Endothelial cell (in vitro differentiated cells): ENCODE results near the gene WNT3A. TPM values are rescaled to one million over a fixed set of nuclear protein-coding genes. Genes with fewer than 3 reads are reported as not detected.

Experiments used
- DNase-seq: peaks from one replicate; pipeline ENCODE4 v3.0.0; 2021; ENCODE audit warnings: low spot score
- H3K27ac Mint-ChIP-seq: one replicate; pipeline ENCODE4 v1.8.0; 2021; ENCODE audit warnings: mixed read lengths, inconsistent platforms; ENCODE audit not compliant: unreplicated experiment
- H3K27me3 Mint-ChIP-seq: one replicate; pipeline ENCODE4 v1.8.0; 2021; ENCODE audit warnings: mild to moderate bottlenecking, moderate library complexity, mixed read lengths, inconsistent platforms; ENCODE audit not compliant: unreplicated experiment
- H3K36me3 Mint-ChIP-seq: one replicate; pipeline ENCODE4 v1.8.0; 2021; ENCODE audit warnings: mild to moderate bottlenecking, low read depth, mixed read lengths, inconsistent platforms; ENCODE audit not compliant: unreplicated experiment
- H3K4me1 Mint-ChIP-seq: one replicate; pipeline ENCODE4 v1.8.0; 2021; ENCODE audit warnings: mild to moderate bottlenecking, mixed read lengths, inconsistent platforms; ENCODE audit not compliant: unreplicated experiment
- H3K4me3 Mint-ChIP-seq: one replicate; pipeline ENCODE4 v1.8.0; 2021; ENCODE audit warnings: mild to moderate bottlenecking, mixed read lengths, inconsistent platforms; ENCODE audit not compliant: unreplicated experiment
- H3K9me3 Mint-ChIP-seq: one replicate; pipeline ENCODE4 v1.8.0; 2021; ENCODE audit warnings: mixed read lengths, inconsistent platforms; ENCODE audit not compliant: unreplicated experiment
- total RNA-seq: library from RNA; stranded (reverse); fragmentation: NEBNext Ultra II Directional; extraction: Animal tissue kit (Norgen Biotek cat#: 25700); gene quantifications from one replicate; pipeline ENCODE4 v1.2.1, GENCODE V29; 2021; ENCODE audit not compliant: unreplicated experiment
- TF ChIP-seq, protein P1 (sequence below): fragments of 200-600 bp; sonication (generic); IDR thresholded peaks from one replicate; pipeline ENCODE4 v1.5.0; 2021; ENCODE audit warnings: antibody characterized with exemption; ENCODE audit not compliant: unreplicated experiment

Gene WNT3A
- total RNA-seq, 1 donor from 2014 or later: not detected

DNA sequence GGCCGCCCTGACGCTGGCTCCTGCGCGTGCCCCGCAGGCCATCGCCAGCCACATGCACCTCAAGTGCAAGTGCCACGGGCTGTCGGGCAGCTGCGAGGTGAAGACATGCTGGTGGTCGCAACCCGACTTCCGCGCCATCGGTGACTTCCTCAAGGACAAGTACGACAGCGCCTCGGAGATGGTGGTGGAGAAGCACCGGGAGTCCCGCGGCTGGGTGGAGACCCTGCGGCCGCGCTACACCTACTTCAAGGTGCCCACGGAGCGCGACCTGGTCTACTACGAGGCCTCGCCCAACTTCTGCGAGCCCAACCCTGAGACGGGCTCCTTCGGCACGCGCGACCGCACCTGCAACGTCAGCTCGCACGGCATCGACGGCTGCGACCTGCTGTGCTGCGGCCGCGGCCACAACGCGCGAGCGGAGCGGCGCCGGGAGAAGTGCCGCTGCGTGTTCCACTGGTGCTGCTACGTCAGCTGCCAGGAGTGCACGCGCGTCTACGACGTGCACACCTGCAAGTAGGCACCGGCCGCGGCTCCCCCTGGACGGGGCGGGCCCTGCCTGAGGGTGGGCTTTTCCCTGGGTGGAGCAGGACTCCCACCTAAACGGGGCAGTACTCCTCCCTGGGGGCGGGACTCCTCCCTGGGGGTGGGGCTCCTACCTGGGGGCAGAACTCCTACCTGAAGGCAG, 52.3 kb downstream of the WNT3A start:
- peaks cover 21% of the 10 kb centered on the region for H3K27me3 Mint-ChIP-seq
- TF ChIP-seq, protein P1, sequence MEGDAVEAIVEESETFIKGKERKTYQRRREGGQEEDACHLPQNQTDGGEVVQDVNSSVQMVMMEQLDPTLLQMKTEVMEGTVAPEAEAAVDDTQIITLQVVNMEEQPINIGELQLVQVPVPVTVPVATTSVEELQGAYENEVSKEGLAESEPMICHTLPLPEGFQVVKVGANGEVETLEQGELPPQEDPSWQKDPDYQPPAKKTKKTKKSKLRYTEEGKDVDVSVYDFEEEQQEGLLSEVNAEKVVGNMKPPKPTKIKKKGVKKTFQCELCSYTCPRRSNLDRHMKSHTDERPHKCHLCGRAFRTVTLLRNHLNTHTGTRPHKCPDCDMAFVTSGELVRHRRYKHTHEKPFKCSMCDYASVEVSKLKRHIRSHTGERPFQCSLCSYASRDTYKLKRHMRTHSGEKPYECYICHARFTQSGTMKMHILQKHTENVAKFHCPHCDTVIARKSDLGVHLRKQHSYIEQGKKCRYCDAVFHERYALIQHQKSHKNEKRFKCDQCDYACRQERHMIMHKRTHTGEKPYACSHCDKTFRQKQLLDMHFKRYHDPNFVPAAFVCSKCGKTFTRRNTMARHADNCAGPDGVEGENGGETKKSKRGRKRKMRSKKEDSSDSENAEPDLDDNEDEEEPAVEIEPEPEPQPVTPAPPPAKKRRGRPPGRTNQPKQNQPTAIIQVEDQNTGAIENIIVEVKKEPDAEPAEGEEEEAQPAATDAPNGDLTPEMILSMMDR: no peak
- peaks cover 4% of the 10 kb centered on the region for H3K9me3 Mint-ChIP-seq
- peaks cover 5% of the 10 kb centered on the region for H3K36me3 Mint-ChIP-seq
- no peak for DNase-seq
- no peak overlapping the region for H3K27ac Mint-ChIP-seq
- peaks cover 3% of the 10 kb centered on the region for H3K4me1 Mint-ChIP-seq
- H3K4me3 Mint-ChIP-seq: no peak overlapping the region

DNA sequence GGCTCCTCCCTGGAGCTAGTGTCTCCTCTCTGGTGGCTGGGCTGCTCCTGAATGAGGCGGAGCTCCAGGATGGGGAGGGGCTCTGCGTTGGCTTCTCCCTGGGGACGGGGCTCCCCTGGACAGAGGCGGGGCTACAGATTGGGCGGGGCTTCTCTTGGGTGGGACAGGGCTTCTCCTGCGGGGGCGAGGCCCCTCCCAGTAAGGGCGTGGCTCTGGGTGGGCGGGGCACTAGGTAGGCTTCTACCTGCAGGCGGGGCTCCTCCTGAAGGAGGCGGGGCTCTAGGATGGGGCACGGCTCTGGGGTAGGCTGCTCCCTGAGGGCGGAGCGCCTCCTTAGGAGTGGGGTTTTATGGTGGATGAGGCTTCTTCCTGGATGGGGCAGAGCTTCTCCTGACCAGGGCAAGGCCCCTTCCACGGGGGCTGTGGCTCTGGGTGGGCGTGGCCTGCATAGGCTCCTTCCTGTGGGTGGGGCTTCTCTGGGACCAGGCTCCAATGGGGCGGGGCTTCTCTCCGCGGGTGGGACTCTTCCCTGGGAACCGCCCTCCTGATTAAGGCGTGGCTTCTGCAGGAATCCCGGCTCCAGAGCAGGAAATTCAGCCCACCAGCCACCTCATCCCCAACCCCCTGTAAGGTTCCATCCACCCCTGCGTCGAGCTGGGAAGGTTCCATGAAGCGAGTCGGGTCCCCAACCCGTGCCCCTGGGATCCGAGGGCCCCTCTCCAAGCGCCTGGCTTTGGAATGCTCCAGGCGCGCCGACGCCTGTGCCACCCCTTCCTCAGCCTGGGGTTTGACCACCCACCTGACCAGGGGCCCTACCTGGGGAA, 53.0 kb downstream of the WNT3A start:
- H3K4me3 Mint-ChIP-seq: no peak overlapping the region

DNA sequence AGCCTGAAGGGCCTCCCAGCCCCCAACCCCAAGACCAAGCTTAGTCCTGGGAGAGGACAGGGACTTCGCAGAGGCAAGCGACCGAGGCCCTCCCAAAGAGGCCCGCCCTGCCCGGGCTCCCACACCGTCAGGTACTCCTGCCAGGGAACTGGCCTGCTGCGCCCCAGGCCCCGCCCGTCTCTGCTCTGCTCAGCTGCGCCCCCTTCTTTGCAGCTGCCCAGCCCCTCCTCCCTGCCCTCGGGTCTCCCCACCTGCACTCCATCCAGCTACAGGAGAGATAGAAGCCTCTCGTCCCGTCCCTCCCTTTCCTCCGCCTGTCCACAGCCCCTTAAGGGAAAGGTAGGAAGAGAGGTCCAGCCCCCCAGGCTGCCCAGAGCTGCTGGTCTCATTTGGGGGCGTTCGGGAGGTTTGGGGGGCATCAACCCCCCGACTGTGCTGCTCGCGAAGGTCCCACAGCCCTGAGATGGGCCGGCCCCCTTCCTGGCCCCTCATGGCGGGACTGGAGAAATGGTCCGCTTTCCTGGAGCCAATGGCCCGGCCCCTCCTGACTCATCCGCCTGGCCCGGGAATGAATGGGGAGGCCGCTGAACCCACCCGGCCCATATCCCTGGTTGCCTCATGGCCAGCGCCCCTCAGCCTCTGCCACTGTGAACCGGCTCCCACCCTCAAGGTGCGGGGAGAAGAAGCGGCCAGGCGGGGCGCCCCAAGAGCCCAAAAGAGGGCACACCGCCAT, 53.8 kb downstream of the WNT3A start:
- DNase-seq: no peak

More for the DNA sequence above, 53.0 kb downstream of the WNT3A start:
- peaks cover 4% of the 10 kb centered on the region for H3K9me3 Mint-ChIP-seq
- TF ChIP-seq, protein P1: no peak
- peaks cover 5% of the 10 kb centered on the region for H3K36me3 Mint-ChIP-seq
- DNase-seq: no peak
- H3K27ac Mint-ChIP-seq: no peak overlapping the region
- H3K4me1 Mint-ChIP-seq: peaks cover 3% of the 10 kb centered on the region
- H3K27me3 Mint-ChIP-seq: peaks cover 21% of the 10 kb centered on the region

DNA sequence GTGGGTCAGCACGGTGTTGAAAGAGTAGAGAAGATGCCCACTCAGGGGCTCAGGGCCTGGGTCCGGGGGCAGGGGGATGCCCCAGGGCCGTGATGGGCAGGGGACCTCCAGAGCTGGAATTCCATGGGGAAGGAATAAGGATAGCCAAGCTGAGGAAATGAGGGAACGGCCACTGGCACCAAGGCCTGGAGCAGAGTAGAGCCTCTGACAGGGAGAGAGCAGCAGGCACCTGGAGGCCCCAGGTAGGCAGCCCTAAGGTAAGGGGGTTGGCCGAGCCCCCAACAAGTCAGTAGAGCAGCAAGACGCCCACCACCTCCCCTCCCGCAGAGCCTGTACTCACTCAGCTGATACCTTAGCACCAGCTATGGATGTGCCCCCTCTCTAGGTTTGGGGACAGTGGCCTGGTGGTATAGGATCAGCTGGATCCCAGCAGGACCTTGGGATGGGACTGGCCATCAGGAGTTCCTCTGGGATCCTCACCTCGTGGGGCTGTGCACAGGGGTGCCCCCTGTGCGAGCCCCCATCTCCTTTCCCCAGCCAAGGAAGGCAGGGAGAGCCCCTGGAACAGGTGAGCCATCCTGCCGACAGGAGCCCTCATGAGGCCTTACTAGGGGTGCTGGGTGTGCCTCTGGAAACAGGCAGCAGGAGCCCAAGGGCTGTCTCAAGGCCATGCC, 54.8 kb downstream of the WNT3A start:
- TF ChIP-seq, protein P1: no peak
- Mint-ChIP-seq H3K27me3 (peaks cover 23% of the 10 kb centered on the region), H3K4me3 (peak overlapping the region; percentile 7), H3K9me3 (peaks cover 4% of the 10 kb centered on the region), H3K4me1 (peaks cover 3% of the 10 kb centered on the region), H3K27ac (no peak overlapping the region), H3K36me3 (peaks cover 5% of the 10 kb centered on the region)
- no peak for DNase-seq

More for the DNA sequence above, 53.8 kb downstream of the WNT3A start:
- H3K4me3 Mint-ChIP-seq: peak overlapping the region; percentile 7
- H3K27ac Mint-ChIP-seq: no peak overlapping the region
- TF ChIP-seq, protein P1: no peak
- H3K4me1 Mint-ChIP-seq: peaks cover 3% of the 10 kb centered on the region
- peaks cover 5% of the 10 kb centered on the region for H3K36me3 Mint-ChIP-seq
- H3K9me3 Mint-ChIP-seq: peaks cover 4% of the 10 kb centered on the region
- H3K27me3 Mint-ChIP-seq: peaks cover 21% of the 10 kb centered on the region
